Activated gamma-delta T cell treated with Interleukin-2 at 50 U/mL for 16 hours (primary cell): ENCODE results near the gene ZNF423.

Source experiments
- DNase-seq: peaks from one replicate; pipeline ENCODE4 v3.0.0-alpha.2; 2020

Gene ZNF423

GRCh38 chr16:49778202-49778930 lies 77.5 kb downstream of the ZNF423 start:
- no peak for DNase-seq

DNA sequence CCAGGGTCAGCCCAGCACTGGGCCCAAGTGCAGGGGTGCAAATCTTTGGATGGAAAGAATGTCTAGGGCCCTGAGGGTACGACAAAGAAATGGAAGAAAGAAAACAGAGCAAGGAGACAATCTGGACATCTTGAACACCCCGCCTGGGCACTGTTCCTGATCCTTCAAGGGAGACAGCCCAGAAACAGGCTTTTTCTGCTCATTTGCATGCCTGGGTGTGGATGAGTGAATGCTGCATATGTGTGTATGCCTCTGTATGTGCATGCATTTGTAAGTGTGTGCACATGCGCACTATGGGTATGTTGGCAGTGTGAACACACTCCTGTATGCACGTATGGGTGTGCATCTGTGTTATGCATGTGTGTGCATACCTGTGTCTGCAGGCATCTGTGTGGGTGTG lies 79.2 kb downstream of the ZNF423 start:
- DNase-seq: no peak

- no peak for DNase-seq
These were observed 79.8 kb downstream of the ZNF423 start for GRCh38 chr16:49776085-49776595.

- no peak for DNase-seq
These were observed 80.3 kb downstream of the ZNF423 start for GRCh38 chr16:49775581-49775980.

GRCh38 chr16:49775018-49775417 lies 80.9 kb downstream of the ZNF423 start:
- no peak for DNase-seq

- DNase-seq: no peak
These were observed 82.1 kb downstream of the ZNF423 start for GRCh38 chr16:49773534-49774475.

GRCh38 chr16:49767998-49768397 lies 87.9 kb downstream of the ZNF423 start:
- no peak for DNase-seq

DNA sequence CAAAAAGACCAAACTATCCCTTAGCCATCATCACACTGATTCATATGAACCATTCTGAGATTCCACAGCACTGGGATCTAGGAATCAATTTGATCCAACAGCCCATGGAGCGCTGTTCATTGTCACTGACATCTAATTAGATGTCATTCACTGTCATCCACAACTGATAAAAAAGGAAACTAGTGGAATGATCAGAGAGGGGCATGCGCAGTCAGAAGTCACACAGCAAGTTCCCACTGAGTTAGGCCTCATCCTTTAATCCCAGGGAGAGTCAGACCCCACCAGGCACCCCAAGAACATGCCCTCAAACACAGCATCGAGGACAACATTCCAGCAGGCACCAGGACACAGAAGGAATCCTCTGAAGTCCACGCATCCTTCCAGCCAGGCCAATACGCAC lies 88.5 kb downstream of the ZNF423 start:
- DNase-seq: no peak

DNA sequence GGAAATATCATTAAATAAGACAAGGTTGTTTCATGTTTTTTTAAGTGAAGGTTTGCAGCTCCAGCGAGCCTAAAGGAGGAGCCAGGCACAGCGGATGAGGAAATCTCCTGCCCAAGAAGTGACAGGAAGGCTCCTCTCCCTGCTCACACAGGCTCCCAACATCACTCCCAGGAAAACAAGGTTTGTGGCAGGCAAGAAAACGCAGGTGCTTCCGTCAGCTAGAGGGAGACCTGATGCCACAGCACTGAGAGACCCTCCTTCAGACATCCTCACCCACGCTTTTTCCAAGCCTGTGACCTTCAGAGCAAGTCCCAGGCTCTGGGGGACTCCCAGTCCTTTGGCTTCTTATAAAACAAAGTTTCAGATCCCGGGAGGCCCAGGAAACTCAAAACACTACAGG lies 89.7 kb downstream of the ZNF423 start:
- no peak for DNase-seq

GRCh38 chr16:49763826-49764225 lies 92.1 kb downstream of the ZNF423 start:
- DNase-seq: no peak

DNA sequence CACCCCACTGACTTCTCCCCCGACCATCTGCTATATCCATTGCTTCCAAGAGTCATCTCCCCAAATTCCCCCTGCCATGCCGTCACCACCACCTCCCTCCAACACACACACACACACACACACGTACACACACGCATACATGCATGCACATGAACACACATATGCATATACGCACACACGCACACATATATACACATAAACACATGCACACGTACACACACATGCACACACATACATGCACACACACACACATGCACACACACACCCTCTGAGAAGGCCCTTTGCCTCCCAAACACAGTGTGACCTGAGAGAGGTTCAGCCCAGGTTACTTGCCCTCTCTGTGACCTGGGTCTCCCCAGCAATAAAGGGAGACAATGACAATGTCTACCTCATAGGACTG lies 95.1 kb downstream of the ZNF423 start:
- no peak for DNase-seq

DNA sequence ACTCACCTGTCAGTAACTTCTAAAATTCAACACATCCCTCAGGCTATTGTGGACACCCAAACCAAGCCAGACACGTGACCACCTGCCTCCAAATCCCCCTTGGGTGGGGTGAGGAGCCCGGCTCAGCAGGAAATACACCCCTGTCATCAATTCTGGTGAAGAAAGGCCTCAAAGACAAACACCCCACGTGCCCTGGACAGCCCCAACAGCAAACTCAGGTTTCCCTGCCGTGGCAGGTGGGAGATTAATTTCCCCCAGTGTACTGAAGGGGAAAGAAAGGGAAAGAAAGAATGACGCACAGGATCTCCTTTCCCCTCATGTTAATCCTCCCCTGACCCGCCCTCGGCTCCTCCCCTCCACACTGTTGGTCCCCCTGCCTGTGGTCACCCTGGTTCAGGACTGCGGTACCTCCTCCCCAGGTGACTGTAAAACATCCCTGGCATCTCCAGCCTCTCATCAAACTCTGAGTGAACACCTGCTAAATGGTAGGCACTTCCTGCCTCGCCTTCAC lies 98.3 kb downstream of the ZNF423 start:
- DNase-seq: no peak

GRCh38 chr16:49756775-49757558 lies 98.9 kb downstream of the ZNF423 start:
- DNase-seq: no peak

DNA sequence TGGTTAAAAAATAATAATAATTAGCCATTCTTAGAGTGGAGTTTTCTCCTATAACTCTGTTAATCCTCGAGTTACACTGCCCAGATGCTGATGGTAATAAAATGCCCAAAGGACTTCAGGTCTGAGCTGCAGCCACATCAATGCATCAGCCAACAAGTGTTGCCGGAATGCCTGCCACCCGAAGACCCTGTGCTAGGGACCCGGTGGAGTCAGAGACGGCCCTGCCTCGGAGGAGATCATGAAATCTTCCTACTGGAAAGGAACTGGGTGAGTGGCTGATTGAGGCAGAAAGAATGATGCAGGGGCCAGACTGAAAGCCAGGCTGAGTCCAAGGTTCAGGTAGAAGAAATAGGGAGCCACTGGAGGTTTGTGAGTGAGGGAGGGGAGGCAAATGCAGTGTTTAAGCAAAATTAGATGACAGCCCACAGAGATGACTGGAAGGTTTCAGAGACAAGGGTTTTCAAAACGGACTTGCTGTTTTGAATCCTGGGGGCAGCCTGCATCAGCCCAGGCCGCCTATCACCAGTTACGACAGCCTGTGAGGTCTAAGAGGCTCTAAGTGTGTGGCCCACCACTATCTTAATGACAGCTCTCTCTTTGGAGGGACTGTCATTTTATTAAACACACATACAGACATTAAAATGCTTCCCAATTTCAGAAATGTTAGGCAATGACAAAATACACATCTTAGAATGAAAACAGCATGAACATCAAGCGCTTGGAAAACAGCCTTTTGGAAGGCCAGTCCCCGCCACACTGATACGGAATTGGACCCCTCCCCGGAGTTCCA lies 100.0 kb downstream of the ZNF423 start:
- no peak for DNase-seq

DNA sequence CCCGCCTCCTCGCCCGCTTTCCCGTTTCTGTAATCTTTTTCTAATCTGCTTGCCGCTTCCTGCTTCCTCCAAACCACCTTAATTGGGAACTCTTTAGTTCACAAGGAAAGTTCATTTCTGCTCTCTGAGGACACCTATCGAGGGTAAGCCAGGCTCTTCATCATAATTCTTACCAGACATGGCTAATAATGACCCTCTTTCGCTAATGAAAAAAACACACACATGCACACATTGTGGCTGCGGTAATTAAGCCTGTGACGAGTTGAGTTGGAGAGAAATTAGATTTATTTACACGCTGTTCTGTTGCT lies 100.6 kb downstream of the ZNF423 start:
- DNase-seq: no peak

DNA sequence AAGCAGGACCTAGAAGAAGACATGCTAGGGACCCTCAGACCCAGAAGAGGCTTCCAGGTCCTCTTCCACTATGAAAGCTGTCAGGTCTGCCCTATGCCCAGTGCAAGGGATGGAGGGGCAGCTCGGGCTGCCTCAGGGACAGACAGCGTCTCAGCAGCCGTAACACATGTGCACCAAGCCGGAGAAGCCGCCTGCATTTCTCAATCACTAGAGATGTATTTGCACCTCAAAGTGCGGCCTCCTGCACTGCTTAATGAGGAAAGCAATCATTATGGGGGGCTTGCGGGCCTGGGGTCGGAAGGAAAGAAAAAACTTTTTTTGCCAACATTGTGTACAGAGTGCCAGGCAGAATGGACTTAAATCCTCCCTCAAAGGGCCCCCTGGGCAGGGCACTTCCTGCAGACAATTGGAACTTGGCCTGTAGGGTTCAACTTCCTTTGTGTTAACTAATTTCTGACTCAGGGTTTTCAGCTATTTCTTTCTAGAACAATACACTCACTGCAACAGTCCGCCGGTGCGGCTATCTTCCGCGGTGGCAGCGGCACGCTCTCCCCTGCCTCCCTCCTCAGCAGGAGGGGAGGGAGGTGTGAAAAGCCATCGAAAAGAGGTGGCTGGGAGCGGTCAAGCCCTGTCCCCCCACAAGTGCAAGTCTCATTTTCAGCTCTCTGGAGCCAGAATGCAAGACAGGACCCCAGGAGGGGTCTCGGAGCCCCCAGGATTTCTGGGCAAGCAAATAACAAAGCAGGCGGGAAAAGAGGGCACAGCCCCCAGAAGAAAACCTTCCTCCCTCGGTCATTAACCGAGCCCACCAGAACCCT lies 101.2 kb downstream of the ZNF423 start:
- no peak for DNase-seq

- DNase-seq: no peak
These were observed 105.4 kb downstream of the ZNF423 start for GRCh38 chr16:49750341-49751000.

GRCh38 chr16:49749816-49750215 lies 106.1 kb downstream of the ZNF423 start:
- no peak for DNase-seq

DNA sequence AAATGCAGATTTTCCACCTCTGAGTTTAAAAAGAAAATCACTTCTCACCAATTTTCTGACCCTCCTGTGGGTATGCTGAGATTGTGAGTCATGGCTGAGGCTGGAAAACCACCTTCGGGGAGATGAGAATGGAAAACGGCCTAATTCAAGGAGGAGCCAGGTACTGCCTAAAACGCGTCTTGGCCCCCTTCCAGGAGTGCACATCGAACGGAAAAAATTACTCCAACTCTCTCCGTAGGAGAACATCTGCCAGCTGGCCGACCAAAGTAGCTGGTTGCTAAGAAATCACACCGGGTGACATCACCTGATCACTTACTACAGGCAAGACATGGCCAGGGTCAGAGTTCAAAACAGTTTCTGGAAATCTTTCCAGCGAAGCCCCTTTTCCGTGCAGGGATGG lies 107.6 kb downstream of the ZNF423 start:
- no peak for DNase-seq

- no peak for DNase-seq
These were observed 108.3 kb downstream of the ZNF423 start for GRCh38 chr16:49747654-49748053.

GRCh38 chr16:49746545-49746944 lies 109.4 kb downstream of the ZNF423 start:
- DNase-seq: no peak
